ENCODE results near the gene RPUSD1. TPM values are rescaled to one million over a fixed set of nuclear protein-coding genes. Genes with fewer than 3 reads are reported as not detected.
"Not testable (repeated sequence)": the region's sequence is repeated elsewhere in the genome, so short reads cannot be mapped to it uniquely, and the experiment has no call there.

Gene RPUSD1
- total RNA-seq, 1 donor from 2014 or later: 24.3 TPM

GRCh38 chr16:743794-744500 is 44.2 kb downstream of the RPUSD1 start:
- DNase-seq (ENCODE audit: extremely low spot score, unreplicated experiment): no peak
- no peak for TF ChIP-seq CTCF (IDR thresholded peaks at IDR 0.05)
- Mint-ChIP-seq H3K4me1 (ENCODE audit: unreplicated experiment) (peaks cover 8% of the 10 kb centered on the region), H3K27ac (ENCODE audit: unreplicated experiment) (no peak overlapping the region), H3K9me3 (ENCODE audit: unreplicated experiment) (no peaks in the 10 kb centered on the region), H3K27me3 (ENCODE audit: unreplicated experiment) (no peaks in the 10 kb centered on the region), H3K36me3 (ENCODE audit: unreplicated experiment) (no peaks in the 10 kb centered on the region), H3K4me3 (ENCODE audit: unreplicated experiment) (no peak overlapping the region)

- H3K27me3 Mint-ChIP-seq (ENCODE audit: unreplicated experiment); DNase-seq (ENCODE audit: extremely low spot score, unreplicated experiment); H3K4me1 Mint-ChIP-seq (ENCODE audit: unreplicated experiment); H3K36me3 Mint-ChIP-seq (ENCODE audit: unreplicated experiment); H3K4me3 Mint-ChIP-seq (ENCODE audit: unreplicated experiment); H3K27ac Mint-ChIP-seq (ENCODE audit: unreplicated experiment); H3K9me3 Mint-ChIP-seq (ENCODE audit: unreplicated experiment): not testable (repeated sequence)
Measured at GRCh38 chr16:742894-743293, 45.3 kb downstream of the RPUSD1 start.

GRCh38 chr16:741986-742629 is 46.1 kb downstream of the RPUSD1 start:
- H3K4me1 Mint-ChIP-seq (ENCODE audit: unreplicated experiment): peaks cover 8% of the 10 kb centered on the region
- H3K36me3 Mint-ChIP-seq (ENCODE audit: unreplicated experiment): peaks cover 5% of the 10 kb centered on the region
- H3K9me3 Mint-ChIP-seq (ENCODE audit: unreplicated experiment): no peaks in the 10 kb centered on the region
- peak overlapping the region; percentile 48 for H3K4me3 Mint-ChIP-seq (ENCODE audit: unreplicated experiment)
- no peaks in the 10 kb centered on the region for H3K27me3 Mint-ChIP-seq (ENCODE audit: unreplicated experiment)
- H3K27ac Mint-ChIP-seq (ENCODE audit: unreplicated experiment): no peak overlapping the region
- no peak for DNase-seq (ENCODE audit: extremely low spot score, unreplicated experiment)
- no peak for TF ChIP-seq CTCF (IDR thresholded peaks at IDR 0.05)

GRCh38 chr16:740764-741505 is 47.2 kb downstream of the RPUSD1 start, which contains the start of gene CIAO3:
CIAO3 (minus strand) TSS chr16:740997; CDS start chr16:740985, 12 bp downstream.
- Mint-ChIP-seq H3K27ac (ENCODE audit: unreplicated experiment) (peak within 1 kb of the TSS; percentile 23), H3K27me3 (ENCODE audit: unreplicated experiment) (no peaks in the 10 kb centered on the region), H3K9me3 (ENCODE audit: unreplicated experiment) (no peaks in the 10 kb centered on the region), H3K4me1 (ENCODE audit: unreplicated experiment) (peaks cover 8% of the 10 kb centered on the region), H3K36me3 (ENCODE audit: unreplicated experiment) (peaks cover 5% of the 10 kb centered on the region), H3K4me3 (ENCODE audit: unreplicated experiment) (peak within 1 kb of the TSS; percentile 79)
- DNase-seq (ENCODE audit: extremely low spot score, unreplicated experiment): peak; percentile 97
- TF ChIP-seq CTCF (IDR thresholded peaks at IDR 0.05): peak; percentile 94

GRCh38 chr16:740459-740763 is 47.8 kb downstream of the RPUSD1 start:
- no peaks in the 10 kb centered on the region for H3K9me3 Mint-ChIP-seq (ENCODE audit: unreplicated experiment)
- H3K36me3 Mint-ChIP-seq (ENCODE audit: unreplicated experiment): peaks cover 7% of the 10 kb centered on the region
- peaks cover 8% of the 10 kb centered on the region for H3K4me1 Mint-ChIP-seq (ENCODE audit: unreplicated experiment)
- peak overlapping the region; percentile 79 for H3K4me3 Mint-ChIP-seq (ENCODE audit: unreplicated experiment)
- no peak for TF ChIP-seq CTCF (IDR thresholded peaks at IDR 0.05)
- H3K27ac Mint-ChIP-seq (ENCODE audit: unreplicated experiment): no peak overlapping the region
- no peaks in the 10 kb centered on the region for H3K27me3 Mint-ChIP-seq (ENCODE audit: unreplicated experiment)
- peak; percentile 82 for DNase-seq (ENCODE audit: extremely low spot score, unreplicated experiment)
